HG02571 (cell line): ENCODE results near the gene COX8A.
A peak's percentile ranks its signal among the peaks of the same experiment; 100 is the strongest.
"Not testable (repeated sequence)": the region's sequence is repeated elsewhere in the genome, so short reads cannot be mapped to it uniquely, and the experiment has no call there.

ENCODE experiments used
- ATAC-seq: cut with Tn5 transposase; IDR thresholded peaks from one replicate; pipeline ENCODE4 v1.9.1; 2021; ENCODE audit warnings: mild to moderate bottlenecking, moderate library complexity; ENCODE audit not compliant: unreplicated experiment

Gene COX8A

GRCh38 chr11:63966444-63966843 lies 8.0 kb upstream of the COX8A start:
- ATAC-seq = no peak

DNA sequence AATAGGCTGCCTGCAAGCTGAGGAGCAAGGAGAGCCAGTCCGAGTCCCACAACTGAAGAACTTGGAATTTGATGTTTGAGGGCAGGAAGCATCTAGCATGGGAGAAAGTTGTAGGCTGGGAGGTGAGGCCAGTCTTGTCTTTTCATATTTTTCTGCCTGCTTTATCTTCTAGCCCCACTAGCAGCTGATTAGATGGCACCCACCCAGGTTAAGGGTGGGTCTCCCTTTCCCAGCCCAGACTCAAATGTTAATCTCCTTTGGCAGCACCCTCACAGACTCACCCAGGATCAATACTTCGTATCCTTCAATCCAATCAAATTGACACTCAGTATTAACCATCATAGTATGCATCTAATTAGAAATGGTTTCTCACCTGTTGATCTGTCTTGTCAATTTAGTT lies 5.0 kb upstream of the COX8A start:
- ATAC-seq = no peak

GRCh38 chr11:63970902-63971301 lies 3.5 kb upstream of the COX8A start:
- ATAC-seq = no peak

DNA sequence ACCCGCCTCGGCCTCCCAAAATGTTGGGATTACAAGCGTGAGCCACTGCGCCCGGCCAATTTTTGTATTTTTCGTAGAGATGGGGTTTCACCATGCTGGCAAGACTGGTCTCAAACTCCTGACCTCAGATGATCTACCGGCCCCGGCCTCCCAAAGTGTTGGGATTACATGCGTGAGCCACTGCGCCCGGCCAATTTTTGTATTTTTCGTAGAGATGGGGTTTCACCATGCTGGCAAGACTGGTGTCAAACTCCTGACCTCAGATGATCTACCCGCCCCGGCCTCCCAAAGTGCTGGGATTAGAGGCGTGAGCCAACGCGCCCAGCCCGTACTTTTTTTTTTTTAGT lies 535 bp upstream of the COX8A start:
- ATAC-seq = not testable (repeated sequence)

DNA sequence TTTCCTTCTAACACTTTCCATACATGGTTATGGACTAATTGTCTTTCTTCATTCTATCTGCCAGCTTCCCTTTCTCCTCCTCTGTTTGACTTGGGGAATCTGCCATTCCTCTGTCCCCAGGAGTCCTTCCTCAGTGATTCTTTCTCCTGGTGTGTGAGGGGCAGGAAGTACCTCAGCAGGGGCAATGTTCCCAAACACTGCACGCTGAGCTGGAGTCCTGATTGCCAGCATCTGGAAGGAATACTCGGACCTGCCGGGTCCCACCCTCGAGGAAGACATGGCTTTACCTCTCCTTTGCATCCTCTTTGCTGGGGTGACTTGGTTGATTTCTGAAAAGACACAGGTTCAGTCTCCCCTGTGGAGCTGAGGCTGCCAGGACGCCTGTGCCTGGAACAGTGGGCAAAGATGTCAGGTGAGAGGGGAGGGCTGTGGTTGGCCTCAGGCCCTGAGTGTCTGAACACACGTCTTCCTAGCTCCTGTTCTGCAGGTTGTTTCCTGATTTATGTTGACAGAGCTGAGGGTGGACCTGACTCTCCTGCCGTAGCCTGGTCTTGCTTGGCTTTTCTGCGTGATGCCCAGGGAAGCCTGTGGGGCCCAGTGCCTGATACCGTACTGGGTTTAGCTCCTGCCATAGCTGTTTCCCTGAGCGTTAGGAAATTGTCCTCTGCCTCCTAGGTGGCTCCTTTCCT lies 4.3 kb downstream of the COX8A start:
- no peak for ATAC-seq

GRCh38 chr11:63979426-63979825 lies 5.0 kb downstream of the COX8A start:
- no peak for ATAC-seq

- peak; percentile 42 for ATAC-seq
These were observed 11.4 kb downstream of the COX8A start for GRCh38 chr11:63985812-63986155.

GRCh38 chr11:63986156-63986931 lies 11.9 kb downstream of the COX8A start, which contains the start of gene OTUB1:
OTUB1 (plus strand) TSS chr11:63986438; CDS start chr11:63986457, 19 bp downstream.
- ATAC-seq = peak; percentile 92

GRCh38 chr11:63986932-63987513 lies 12.6 kb downstream of the COX8A start:
- no peak for ATAC-seq

- no peak for ATAC-seq
These were observed 17.1 kb downstream of the COX8A start for GRCh38 chr11:63991558-63991957.

DNA sequence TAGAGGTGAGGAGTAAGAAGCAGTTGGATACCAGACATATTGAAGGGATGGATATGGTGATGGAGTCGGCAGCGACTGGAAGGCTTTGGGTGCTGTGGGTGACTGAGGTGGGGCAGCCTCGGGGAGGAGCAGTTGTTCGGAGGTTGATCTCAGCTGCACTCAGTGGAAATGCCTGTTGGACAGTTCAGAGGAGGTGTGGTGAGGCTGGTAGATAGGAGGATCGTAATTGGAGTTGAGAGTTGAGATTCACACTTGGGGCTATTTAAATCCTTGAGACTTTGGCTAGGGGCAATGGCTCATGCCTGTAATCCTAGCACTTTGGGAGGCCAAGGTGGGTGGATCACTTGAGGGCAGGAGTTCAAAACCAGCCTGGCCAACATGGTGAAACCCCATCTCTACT lies 18.7 kb downstream of the COX8A start:
- ATAC-seq = no peak

DNA sequence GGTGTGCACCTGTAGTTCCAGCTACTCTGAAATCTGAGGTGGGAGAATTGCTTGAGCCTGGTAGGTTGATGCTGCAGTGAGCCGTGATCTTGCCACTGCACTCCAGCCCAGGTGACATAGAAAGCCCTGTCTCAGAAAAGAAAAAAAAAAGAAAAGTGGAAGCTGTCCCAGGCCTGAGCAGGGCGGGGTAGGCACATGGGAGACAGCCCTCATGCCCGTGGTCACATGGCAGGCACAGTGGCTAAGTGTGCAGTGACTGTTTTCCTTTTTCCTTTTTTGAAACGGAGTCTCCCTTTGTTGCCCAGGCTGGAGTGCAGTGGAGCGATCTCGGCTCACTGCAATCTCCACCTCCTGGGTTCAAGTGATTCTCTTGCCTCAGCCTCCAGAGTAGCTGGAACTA lies 19.6 kb downstream of the COX8A start:
- ATAC-seq = no peak

- ATAC-seq = no peak
These were observed 22.1 kb downstream of the COX8A start for GRCh38 chr11:63996512-63996911.

DNA sequence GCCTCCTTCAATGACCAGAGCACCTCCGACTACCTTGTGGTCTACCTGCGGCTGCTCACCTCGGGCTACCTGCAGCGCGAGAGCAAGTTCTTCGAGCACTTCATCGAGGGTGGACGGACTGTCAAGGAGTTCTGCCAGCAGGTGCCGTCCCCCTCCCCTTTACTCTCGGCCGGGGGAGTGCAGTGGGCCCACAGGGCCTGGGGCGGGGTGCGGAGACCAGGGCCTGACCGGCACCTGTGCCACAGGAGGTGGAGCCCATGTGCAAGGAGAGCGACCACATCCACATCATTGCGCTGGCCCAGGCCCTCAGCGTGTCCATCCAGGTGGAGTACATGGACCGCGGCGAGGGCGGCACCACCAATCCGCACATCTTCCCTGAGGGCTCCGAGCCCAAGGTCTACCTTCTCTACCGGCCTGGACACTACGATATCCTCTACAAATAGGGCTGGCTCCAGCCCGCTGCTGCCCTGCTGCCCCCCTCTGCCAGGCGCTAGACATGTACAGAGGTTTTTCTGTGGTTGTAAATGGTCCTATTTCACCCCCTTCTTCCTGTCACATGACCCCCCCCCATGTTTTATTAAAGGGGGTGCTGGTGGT lies 22.8 kb downstream of the COX8A start:
- no peak for ATAC-seq

DNA sequence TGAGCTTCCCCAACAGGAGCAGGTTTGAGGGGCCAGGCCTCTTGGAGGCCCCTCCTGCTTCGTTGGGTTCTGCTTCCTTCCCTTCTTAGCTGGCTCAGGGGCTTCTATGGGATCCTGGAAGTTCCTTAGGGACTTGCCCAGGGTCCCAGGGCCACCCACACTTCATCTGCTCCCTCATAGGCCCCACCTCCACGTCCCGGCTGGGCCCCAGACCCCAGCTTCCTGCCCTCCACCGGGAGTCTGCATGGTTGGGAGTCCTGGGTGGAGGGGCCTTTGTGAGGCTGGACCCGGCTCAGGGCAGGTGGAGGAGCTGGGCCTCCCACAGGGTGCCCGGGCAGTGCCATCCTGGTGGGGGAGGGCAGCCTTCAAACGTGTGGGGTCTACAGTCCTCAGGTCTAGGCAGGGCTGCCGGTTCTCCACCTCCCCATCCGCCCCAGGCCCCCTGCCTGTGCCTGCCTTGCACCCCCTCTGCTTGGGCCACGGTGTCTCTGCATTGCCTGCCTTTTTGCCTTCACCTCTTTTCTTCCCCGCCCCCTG lies 23.4 kb downstream of the COX8A start:
- no peak for ATAC-seq

GRCh38 chr11:63998558-63999348 lies 24.3 kb downstream of the COX8A start:
- ATAC-seq = no peak

DNA sequence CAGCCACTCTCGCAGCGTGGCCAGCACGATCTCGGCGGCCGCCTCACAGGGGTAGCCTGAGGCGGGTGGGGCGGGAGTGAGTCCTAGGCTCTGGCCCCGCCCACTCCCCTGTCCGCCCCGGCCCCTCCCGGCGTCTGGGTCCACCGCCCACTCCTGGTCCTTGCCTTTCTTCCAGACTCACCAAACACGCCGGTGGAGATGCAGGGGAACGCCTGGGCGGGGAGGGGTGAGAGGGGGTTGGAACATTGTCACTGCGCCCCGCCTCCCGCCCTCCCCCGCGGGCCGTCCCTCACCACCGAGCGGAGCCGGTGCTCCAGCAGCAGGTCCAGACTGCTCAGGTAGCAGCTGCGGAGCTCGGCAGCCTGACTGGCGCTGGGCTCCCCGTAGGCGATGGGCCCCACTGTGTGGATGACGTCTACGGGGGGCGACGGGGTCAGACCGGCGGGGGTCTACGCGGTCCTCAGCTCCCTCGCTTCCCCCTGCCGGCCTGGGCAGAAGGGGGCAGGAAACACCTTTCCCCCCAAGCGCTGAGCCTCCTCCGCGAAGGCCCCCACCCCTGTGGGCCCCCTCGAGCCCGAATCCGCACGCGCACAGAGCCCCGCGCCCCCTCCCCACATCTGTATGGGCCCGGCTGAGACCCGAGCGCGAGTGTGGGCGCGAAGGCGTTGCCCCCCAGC lies 25.1 kb downstream of the COX8A start:
- ATAC-seq = no peak

- no peak for ATAC-seq
These were observed 25.8 kb downstream of the COX8A start for GRCh38 chr11:64000026-64000739.

GRCh38 chr11:64000740-64001483 lies 26.5 kb downstream of the COX8A start:
- no peak for ATAC-seq
